GM19452 (cell line): ENCODE results near the gene ACTA2.
"Not testable (repeated sequence)": the region's sequence is repeated elsewhere in the genome, so short reads cannot be mapped to it uniquely, and the experiment has no call there.

Experiments used
- ATAC-seq: cut with Tn5 transposase; IDR thresholded peaks from one replicate; pipeline ENCODE4 v1.9.1; 2021; ENCODE audit not compliant: unreplicated experiment

The ACTA2 gene

GRCh38 chr10:88954458-88955083 lies 2.0 kb upstream of the ACTA2 start:
- no peak for ATAC-seq

DNA sequence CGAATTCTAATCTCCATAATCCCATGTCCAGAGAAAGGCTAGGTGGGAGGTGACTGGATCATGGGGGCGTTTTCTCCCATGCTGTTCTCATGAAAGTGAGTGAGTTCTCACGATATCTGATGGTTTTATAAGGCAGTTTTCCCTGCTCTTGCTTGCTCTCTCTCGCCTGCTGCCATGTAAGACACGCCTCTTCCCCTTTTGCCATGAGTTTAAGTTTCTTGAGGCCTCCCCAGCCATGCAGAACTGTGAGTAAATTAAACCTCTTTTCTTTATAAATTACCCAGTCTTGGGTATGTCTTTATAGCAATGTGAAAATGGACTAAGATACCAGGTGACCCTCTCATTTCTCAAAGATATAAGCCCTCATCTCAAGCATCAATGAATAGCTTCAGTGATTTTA lies 1.1 kb upstream of the ACTA2 start:
- ATAC-seq = no peak

- ATAC-seq = no peak
Measured at GRCh38 chr10:88949912-88950837, 2.4 kb downstream of the ACTA2 start.

DNA sequence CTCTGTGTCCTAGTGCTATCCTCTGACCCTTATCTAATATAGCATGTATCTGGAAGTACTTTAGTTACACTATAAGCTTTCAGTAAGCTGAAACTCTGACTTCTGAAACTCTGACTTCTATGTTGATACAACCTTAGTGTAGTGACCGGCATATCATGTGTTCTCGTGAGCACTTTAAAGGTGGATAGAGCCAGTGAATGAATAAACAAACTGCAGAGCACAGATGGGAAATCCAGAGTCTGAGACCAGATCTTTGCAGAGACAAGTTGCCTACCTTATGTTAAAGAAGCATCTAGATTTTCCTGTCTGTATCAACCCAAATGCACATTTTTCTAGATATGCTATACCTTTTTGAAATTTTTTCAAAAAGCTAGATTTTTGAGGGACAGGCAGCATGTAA lies 3.5 kb downstream of the ACTA2 start:
- ATAC-seq = no peak

GRCh38 chr10:88946965-88947590 lies 5.5 kb downstream of the ACTA2 start:
- no peak for ATAC-seq

GRCh38 chr10:88946200-88946599 lies 6.4 kb downstream of the ACTA2 start:
- no peak for ATAC-seq

- ATAC-seq = peak; percentile 53
Measured at GRCh38 chr10:88944813-88945212, 7.8 kb downstream of the ACTA2 start.

DNA sequence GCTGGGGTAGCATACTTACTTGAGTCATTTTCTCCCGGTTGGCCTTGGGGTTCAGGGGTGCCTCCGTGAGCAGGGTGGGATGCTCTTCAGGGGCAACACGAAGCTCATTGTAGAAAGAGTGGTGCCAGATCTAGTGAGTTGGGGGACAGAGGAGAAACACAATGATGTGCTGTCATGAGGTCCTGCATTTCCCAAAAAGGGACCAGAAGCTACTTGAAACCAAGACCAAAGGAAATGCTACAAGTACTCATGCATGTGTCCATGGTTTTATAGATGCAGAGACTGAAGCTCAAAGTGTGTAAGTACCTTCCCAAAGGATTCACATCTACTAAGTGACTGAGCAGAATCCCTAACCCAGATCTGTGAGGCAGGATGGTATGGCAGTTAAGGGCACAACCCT lies 8.8 kb downstream of the ACTA2 start:
- no peak for ATAC-seq

DNA sequence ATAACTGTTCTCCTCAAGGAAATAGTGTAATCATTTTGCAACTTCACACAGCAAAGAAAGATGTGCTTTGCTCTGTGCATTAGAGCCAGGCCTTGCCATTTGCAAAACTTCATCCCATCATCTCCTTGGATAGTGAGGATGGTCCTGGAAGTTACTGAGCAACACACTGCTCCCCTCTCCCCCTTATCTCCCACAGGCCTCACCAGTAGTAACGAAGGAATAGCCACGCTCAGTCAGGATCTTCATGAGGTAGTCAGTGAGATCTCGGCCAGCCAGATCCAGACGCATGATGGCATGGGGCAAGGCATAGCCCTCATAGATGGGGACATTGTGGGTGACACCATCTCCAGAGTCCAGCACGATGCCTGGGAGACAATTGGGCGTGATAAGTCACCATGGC lies 11.5 kb downstream of the ACTA2 start:
- no peak for ATAC-seq

DNA sequence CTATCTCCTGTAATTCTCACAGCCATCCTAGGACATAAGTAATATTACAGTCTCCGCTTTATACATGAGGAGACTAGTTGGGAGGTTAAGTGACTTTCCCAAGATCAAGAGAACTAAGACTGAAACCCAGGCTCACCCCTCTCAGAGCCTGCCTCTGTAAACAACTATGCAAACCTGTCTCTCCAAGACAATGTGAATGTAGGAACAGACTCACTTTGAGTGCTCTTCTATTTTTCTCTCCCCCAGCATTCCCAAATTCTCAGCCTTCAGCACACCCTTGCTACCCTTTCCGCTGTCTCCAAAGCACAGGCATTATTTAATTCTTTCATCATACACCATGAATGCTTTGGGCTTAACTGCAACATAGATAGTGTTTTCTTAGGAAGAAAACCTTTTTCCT lies 13.6 kb downstream of the ACTA2 start:
- no peak for ATAC-seq

- no peak for ATAC-seq
Measured at GRCh38 chr10:88938039-88938438, 14.5 kb downstream of the ACTA2 start.

GRCh38 chr10:88936656-88937055 lies 15.9 kb downstream of the ACTA2 start:
- no peak for ATAC-seq

DNA sequence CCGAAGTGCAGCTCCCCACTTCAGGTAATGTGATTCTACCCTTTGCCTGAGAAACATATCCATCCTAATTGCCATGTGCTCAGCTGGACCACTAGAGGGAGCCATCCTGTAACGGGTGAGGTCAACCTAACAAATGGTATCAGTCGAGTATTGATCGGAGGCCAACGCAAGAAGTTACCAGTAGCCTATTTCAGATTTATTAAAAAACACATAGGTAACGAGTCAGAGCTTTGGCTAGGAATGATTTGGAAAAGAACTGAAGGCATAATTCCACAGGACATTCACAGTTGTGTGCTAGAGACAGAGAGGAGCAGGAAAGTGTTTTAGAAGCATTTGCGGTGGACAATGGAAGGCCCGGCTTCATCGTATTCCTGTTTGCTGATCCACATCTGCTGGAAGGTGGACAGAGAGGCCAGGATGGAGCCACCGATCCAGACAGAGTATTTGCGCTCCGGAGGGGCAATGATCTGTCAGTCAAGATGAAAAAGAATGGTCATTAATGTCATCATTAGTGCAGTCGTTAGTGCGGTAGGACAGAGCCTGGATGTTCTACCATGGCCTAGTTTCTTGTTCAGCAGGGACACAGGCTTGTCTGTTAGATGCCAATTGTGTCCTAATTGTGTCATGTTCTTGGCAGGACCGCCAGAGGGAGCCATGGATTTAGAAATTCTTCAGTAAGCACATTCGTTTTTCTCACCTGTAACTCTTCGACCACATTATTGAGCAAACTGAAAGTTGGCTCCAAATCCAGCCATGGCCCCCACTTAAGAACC lies 17.5 kb downstream of the ACTA2 start:
- ATAC-seq = peak; percentile 46

DNA sequence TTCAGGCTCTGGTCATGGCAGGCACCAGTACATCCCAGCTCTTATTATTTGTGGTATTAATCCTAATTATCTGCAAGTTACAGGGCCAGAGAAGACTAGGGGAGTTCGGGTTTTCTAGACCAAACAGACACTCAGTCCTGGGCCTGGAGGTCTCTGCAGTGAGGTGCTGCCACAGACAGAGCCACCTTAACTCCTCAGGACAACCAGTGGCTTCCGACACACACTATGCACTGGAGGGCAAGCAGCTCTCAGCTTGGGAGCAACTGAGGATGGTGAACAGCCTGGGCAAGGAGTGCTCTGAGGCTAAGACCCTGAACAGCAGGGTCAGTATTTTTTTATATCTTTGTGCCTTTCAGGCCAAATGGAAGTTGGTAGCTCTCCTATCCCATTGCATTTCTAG lies 19.0 kb downstream of the ACTA2 start:
- ATAC-seq = no peak

DNA sequence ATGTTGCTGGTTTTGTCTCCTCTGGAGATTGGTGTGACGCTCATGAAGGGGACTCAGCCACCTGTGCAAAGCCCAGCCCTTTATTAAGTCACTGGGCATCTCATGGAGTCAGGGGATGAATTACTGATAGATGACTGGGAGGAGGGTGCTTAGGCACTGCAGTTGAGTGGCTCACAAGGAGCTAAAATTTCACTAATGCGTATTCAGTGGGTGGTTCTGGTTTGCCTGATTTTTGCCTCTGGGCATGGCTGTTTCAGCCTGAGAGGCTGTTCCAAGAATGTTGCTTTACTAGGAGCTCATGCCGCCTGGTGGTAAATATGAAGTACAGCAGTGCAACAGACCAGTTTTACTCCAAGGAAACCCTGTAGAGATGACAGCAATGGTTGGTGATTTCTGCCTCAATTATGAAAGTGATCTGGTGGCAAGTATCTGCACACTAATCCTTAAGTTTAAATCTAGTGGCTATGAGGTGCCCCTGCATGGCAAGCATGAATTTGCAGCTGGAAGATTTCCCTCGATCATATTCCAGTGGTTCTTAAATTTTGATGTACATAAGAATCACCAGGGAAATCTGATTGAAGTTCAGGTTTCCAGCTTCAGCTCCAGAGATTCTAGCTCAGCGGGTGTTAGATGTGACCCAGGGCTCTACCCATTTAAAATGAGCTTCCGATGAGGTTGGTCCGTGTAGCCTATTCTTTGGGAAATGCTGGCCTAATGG lies 19.9 kb downstream of the ACTA2 start:
- ATAC-seq = peak; percentile 57

DNA sequence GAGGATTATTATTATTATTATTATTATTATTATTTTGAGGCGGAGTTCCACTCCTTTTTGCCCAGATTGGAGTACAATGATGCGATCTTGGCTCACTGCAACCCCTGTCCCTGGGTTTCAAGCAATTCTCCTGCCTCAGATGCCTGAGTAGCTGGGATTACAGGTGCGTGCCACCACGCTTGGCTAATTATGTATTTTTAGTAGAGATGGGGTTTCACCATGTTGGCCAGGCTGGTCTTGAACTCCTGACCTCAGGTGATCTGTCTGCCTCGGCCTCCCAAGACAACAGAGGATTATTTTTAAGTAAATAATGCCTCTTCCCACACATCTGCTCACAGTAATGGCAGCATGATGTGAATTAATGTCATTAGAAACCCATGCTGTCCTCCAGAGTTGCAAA lies 20.5 kb downstream of the ACTA2 start:
- not testable (repeated sequence) for ATAC-seq

DNA sequence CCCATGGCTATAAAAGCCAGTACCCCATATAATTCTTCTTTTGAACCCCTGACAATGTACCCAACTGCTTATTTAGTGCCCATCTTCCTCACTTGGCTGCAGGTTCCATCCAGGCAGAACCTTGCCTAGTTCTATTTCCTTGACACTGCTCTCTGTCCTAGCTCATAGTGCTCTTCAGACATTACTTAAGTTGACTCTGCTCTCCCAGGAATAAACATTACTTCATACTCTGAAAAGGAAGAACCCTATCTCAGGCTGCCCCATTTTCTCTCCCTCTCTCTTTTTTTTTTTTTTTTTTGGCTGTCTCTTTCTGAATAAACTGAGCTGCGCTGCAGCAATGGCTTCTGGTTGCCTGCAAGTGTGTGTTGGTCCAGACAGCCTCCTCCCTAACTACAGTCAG lies 21.0 kb downstream of the ACTA2 start:
- ATAC-seq = no peak

- ATAC-seq = no peak
Measured at GRCh38 chr10:88928254-88928653, 24.3 kb downstream of the ACTA2 start.

DNA sequence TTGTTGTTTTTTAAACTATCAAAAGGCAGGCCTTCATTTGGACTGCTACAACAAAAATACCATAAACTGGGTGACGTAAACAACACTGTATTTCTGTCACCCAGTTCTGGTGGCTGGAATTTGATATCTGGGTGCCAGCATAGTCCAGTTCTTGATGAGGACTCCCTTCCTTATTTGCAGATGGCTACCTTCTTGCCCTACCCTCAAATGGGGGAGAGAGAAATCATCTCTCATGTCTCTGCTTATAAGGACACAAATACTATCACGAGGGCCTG lies 25.2 kb downstream of the ACTA2 start:
- ATAC-seq = no peak

DNA sequence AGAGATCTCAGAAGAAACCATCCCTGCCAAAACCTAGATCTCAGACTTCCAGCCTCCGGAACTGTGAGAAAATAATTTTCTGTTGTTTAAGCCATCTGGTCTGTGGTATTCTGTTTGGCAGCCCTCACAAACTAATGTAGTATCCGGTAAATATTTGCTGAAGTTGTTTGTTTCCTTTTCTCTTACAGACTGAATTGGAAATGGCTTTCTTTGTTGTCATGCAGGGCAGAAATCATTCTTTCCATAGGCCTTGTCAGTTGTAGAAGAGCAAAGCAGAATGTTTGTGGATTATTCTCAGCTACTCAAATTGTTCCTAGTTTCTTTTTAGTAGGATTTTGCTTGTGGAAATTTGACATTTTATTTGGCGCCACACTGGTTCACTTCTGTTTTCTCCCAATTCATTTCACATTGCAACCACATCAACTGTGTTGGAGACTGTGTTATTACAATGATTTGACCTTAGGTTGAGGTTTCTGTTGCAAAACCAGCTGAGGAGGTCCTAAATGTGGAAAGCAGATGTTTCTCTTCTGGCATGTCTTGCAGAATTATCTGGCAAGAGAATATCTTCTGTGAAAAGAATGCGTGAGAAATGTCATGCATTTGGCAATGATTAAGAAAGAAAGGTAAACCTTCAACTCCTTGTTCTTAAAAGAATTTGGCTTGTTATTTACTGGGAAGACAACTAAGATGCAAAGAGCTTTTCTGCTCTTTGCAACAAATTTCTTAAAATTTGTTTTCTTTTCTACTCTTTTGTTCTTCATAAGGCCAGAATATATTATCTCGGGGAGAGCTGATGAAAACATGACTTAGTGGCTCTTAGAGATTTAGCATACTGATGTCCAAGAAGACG lies 25.8 kb downstream of the ACTA2 start:
- ATAC-seq = no peak
